ENCODE data around the gene SPEG. TPM values are rescaled to one million over a fixed set of nuclear protein-coding genes. Genes with fewer than 3 reads are reported as not detected.

The SPEG gene
- total and polyA plus RNA-seq, 2 of the 13 experiments (the other 11 are each of a cell fraction or from before 2014, with no cell fraction given), result 0.18 to 0.24 TPM

DNA sequence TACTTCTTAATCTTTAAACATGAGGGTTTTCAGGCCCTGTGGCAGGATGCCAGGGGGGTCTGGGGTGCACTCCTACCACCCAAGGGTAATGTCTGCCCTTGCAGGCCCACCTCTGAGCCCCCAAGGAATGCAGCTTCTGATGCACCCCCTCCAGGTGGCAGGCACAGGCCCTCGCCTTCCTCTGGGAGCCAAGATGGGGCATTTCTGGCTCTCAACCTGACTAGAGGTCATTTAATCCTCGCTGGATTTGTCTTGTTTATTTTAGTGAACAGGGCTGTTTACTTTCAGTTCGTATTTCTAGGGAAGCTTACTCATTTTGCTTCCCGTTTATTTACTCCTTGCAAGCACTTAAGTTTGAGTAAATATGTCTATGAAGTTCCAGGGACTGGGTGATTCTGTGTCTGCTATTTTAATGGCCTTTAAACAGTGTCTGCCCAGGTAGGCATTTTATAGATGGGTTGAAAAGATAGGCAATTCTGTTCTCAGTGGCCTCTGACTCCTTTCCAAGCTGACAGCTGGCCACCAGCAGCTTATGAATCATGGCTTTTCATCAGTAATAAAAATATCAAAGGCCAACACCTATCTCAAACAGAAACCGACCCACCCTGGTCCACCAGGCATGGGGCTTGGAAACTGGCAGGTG is 35.8 kb upstream of the SPEG start (continued):
- TF ChIP-seq NCOA1 (CRISPR knock-in tag; IDR thresholded peaks at IDR 0.05), result no peak
- no peak for TF ChIP-seq NFAT5 (CRISPR knock-in tag; IDR thresholded peaks at IDR 0.05)
- peak; percentile 93 for TF ChIP-seq FOXA1 (IDR thresholded peaks at IDR 0.05)
- TF ChIP-seq FOXA1 (CRISPR knock-in tag; IDR thresholded peaks at IDR 0.05), result peak; percentile 84
- no peak for TF ChIP-seq SALL1 (CRISPR knock-in tag; IDR thresholded peaks at IDR 0.05)
- no peak for TF ChIP-seq GFI1 (CRISPR knock-in tag; IDR thresholded peaks at IDR 0.05; ENCODE audit: borderline replicate concordance)
- no peak for TF ChIP-seq CHD2 (IDR thresholded peaks at IDR 0.05; ENCODE audit: low read depth, low read length)
- TF ChIP-seq ZBTB25 (CRISPR knock-in tag; IDR thresholded peaks at IDR 0.05), result no peak
- TF ChIP-seq GZF1 (CRISPR knock-in tag; IDR thresholded peaks at IDR 0.05), result no peak
- no peak for TF ChIP-seq REPIN1 (CRISPR knock-in tag; IDR thresholded peaks at IDR 0.05; ENCODE audit: borderline replicate concordance, low read depth)
- no peak for TF ChIP-seq ZSCAN12 (CRISPR knock-in tag; IDR thresholded peaks at IDR 0.05)
- peak; percentile 86 for TF ChIP-seq RARA (CRISPR knock-in tag; IDR thresholded peaks at IDR 0.05)
- no peak for TF ChIP-seq NR1H2 (CRISPR knock-in tag; IDR thresholded peaks at IDR 0.05; ENCODE audit: borderline replicate concordance, low read depth)
- TF ChIP-seq TFE3 (CRISPR knock-in tag; IDR thresholded peaks at IDR 0.05), result no peak
- TF ChIP-seq SETDB1 (CRISPR knock-in tag; IDR thresholded peaks at IDR 0.05; ENCODE audit: borderline replicate concordance), result no peak
- no peak for TF ChIP-seq ESRRA (CRISPR knock-in tag; IDR thresholded peaks at IDR 0.05; ENCODE audit: low read depth)
- TF ChIP-seq ZKSCAN8 (CRISPR knock-in tag; IDR thresholded peaks at IDR 0.05; ENCODE audit: borderline replicate concordance), result no peak
